Measurements from ENCODE around the gene PAPLN. TPM values are rescaled to one million over a fixed set of nuclear protein-coding genes. Genes with fewer than 3 reads are reported as not detected.
A peak's percentile ranks its signal among the peaks of the same experiment; 100 is the strongest.
"Not testable (repeated sequence)": the region's sequence is repeated elsewhere in the genome, so short reads cannot be mapped to it uniquely, and the experiment has no call there.

PAPLN gene
- total RNA-seq, 1 experiment from 2014 or later: 1.9 TPM

GRCh38 chr14:73287071-73287470, 49.8 kb downstream of the PAPLN start:
- DNase-seq (ENCODE audit: low read depth): no peak

DNA sequence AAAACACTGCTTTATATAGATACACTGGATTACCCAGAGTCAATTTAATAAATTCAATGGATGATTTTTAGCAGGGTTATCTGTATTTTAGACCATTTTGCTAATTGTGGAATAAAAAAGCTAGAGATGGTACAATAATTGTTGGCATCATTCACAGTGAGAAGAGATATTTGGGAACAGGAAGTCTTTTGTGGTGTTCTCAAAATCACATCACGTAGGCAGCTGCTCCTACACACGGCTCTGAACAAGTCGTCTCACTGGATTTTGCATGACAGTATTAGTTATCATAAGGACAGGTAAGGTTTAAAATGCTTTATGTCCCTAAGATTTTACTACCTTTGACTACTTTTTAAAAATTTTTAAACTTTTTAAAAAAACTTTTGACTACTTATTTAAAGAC, 52.0 kb downstream of the PAPLN start:
- DNase-seq (ENCODE audit: low read depth): no peak

- no peak for DNase-seq (ENCODE audit: low read depth)
Measured at GRCh38 chr14:73289729-73290128, 52.4 kb downstream of the PAPLN start.

DNA sequence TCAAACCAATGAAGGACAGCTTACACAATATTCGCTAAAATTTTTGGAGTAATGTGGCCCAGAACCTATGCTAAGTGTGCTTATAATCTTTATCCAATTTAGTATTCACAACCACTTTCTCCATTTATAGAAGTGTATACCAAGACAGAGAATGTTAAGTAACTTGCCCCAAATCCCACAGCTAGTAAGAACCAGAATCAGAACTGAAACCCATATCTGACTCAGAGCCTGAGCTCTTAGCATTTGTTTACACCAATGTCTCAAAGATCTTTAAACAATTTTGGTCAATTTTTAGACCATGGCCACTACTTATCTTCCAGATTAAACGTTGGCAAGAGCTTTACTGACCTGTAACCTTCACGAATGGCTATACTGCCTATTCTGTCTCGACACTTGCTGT, 53.0 kb downstream of the PAPLN start:
- DNase-seq (ENCODE audit: low read depth): no peak

DNA sequence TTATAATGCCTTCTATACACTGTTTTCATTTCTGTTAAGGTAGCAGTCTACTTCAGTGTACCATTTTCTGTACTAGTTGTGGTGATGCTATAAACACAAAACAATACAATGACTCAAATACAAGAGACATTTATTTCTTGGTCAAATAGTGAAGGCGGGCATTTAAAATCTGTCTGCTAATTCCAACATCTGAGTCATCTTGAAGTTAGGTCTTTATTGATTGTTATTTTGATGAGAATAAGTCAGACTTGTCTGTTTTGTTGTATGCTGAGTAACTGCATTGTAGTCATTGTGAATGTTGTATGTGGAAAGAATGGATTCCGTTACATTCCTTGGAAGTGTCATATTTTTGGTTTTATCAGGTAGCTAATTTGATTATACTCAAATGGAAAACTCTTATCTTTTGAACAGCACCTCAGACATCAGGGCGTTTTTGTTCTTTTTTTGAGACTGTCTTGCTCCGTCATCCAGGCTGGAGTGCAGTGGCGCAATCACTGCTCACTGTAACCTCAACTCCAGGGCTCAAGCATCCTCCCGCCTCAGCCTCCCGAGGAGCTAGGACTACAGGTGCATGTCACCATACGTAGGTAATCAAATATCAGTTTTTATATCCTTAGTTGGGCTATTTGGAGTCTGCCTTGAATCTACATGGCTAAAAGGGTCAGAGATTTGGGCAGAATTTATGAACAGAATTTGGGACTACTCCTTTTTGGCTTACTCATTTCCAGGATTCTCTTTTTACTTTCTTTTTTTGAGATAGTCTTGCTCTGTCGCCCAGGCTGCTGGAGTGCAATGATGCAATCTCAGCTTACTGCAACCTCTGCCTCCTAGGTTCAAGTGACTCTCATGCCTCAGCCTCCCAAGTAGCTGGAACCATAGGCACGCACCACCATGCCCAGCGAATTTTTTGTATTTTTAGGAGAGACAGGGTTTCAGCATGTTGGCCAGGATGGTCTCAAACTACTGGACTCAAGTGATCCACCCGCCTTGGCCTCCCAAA, 56.8 kb downstream of the PAPLN start:
- DNase-seq (ENCODE audit: low read depth): no peak

DNA sequence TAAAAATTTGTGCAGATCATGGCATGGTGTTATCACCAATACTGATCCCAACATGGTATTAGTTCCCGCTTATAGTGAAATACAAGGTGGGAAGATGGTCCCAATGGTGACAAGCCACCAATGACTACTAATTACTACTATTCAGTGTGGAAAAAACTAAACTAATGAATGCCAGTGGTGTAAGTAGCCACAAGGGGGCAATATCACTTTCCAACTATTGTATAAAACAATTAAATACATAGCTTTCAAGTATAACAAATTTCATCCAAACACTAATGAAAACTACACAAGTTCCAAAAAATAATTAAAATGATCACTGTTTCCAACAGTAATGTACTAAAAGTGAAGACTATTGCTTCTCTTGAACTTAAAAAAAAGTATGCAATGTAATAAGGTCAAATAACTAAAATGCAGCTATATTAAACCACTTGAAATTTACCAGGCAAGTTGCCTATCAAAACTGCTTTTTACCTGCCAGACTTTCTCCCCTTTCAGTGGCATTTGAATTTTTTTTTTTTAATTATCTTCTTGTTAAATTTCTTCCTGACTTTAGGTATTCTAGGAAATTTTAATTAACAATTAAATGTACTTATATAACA, 58.0 kb downstream of the PAPLN start:
- DNase-seq (ENCODE audit: low read depth): peak; percentile 18

GRCh38 chr14:73305499-73305898, 68.2 kb downstream of the PAPLN start:
- DNase-seq (ENCODE audit: low read depth): no peak

GRCh38 chr14:73307261-73307660, 70.0 kb downstream of the PAPLN start:
- no peak for DNase-seq (ENCODE audit: low read depth)

GRCh38 chr14:73309207-73309606, 71.9 kb downstream of the PAPLN start:
- not testable (repeated sequence) for DNase-seq (ENCODE audit: low read depth)

GRCh38 chr14:73311708-73312030, 74.4 kb downstream of the PAPLN start:
- no peak for DNase-seq (ENCODE audit: low read depth)

DNA sequence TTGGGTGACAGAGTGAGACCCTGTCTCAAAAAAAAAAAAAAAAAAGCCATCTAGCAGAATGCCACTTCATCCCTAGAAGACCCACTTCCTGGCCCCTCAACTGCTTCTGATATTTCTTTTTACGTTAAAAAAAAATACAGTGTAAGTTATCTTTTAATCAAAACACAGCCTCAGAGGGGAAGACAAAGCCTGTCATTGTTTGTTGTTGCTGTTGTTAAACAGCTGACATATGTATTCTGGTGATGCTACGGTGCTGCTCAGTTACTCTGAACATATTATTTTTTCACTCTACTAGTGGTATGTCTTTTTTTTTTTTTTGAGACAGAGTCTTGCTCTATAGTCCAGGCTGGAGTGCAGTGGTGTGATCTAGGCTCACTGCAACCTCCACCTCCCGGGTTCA, 75.4 kb downstream of the PAPLN start:
- DNase-seq (ENCODE audit: low read depth): no peak

GRCh38 chr14:73313151-73313550, 75.8 kb downstream of the PAPLN start:
- no peak for DNase-seq (ENCODE audit: low read depth)

- DNase-seq (ENCODE audit: low read depth): no peak
Measured at GRCh38 chr14:73323896-73324399, 86.6 kb downstream of the PAPLN start.

Small RNA genes within 50 kb of the gene (small RNA-seq; reads per million reads assigned to genes)
- gene AC004858.1: not detected
- not detected for gene RNU6-419P

Other genes with a start within 250 kb of the PAPLN start
- 6.6 and 7.4 TPM in 2 replicates for gene ZFYVE1, start 210.4 kb upstream of the PAPLN start, total RNA-seq (2014; rRNA removed; shearing (Covaris generic))
- gene RBM25, start 179.0 kb upstream of the PAPLN start, total RNA-seq (2014; rRNA removed; shearing (Covaris generic)): 35.0 and 50.4 TPM in 2 replicates
- gene PSEN1, start 101.0 kb upstream of the PAPLN start, total RNA-seq (2014; rRNA removed; shearing (Covaris generic)): 20.9 and 27.0 TPM in 2 replicates
- gene NUMB, start 221.0 kb downstream of the PAPLN start, total RNA-seq (2014; rRNA removed; shearing (Covaris generic)): 16.7 and 21.8 TPM in 2 replicates